Glomerular visceral epithelial cell (primary cell): Measurements from ENCODE around the gene CAPN12.
A peak's percentile ranks its signal among the peaks of the same experiment; 100 is the strongest.
"Not testable (repeated sequence)": the region's sequence is repeated elsewhere in the genome, so short reads cannot be mapped to it uniquely, and the experiment has no call there.

Source experiments
- DNase-seq: peaks from one replicate; pipeline ENCODE4 v3.0.0-alpha.2; 2016; ENCODE audit errors: extremely low spot score

CAPN12 gene

DNA sequence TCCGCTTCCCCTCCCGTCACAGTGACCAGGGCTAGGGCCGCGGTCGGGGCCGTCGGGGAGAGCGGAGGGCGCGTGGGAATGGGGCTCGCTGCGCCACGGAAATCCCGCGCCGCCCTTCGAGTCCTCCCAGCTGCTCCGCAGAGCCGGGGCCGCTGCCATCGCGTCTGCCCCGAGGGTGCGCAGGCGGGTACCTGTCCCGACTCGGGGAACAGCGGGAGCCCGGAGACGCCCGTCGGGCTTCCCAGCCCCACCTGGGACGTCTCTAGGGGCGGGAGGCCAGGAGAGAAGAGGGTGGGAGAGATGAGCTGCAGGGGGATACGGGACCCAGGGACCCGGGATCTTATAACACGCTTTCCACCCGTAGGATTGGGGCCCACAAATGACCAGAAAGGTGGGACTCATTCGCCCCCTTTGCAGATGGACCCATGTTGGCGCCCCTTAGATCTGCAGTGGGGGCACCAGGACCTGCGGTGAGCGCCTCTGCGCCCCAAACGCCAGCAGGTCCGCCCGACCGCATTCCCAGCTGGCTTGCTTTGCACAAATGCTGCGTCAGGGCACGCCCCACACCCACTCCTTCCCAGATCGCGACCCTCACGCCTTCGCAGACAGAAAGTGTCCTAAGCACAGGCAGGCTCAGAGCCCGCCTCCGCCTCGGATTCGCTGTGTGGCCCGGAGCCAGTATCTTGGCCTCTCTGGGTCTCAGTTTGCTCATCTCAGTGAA is 26.1 kb upstream of the CAPN12 start:
- DNase-seq: not testable (repeated sequence)

DNA sequence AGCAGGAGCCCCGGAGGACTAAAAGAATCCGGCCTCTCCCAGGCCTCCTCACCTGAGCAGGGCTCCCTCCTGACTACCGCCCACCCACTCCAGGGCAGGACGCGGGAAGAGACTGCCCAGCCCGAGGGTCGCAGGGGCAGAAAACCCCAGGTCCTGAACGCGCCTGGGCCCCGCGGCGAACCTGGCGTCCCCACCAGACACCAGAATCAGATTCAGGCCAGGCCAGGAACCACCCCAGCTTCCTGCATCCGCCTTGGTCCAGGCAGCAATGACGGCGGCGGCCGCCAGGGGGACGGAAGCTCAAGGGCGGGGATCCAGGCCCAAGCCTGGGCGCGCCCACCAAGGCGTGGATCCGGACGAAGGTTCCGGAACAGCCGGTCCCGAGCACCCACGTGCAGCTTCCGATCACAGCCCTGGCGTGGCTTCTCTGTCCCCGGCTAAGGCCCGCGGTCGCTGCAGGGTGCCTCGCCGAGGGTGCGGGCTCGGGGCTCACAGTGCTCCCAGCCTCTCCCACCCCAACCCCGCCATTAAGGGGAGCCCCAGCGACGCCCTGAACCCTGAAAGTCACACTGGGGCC is 25.4 kb upstream of the CAPN12 start:
- peak; percentile 48 for DNase-seq

GRCh38 chr19:38766276-38767047 is 22.2 kb upstream of the CAPN12 start:
- DNase-seq: no peak

DNA sequence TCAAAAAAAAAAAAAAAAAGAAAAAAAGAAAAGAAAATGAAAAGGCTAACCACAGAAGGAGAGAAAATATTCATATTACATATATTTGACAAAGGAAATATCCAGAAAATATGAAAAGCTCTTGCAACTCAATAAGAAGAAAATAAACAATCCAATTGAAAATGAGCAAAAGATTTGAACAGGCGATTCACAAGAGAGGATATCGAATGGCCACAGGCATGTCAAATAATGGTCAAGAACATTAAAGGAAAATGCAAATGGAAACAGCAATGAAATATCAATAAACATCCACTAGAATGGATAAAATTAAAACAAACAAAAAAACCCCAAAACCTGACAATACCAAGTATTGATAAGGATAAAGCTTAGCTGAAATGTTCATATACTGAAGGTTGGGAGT is 20.9 kb upstream of the CAPN12 start:
- DNase-seq: no peak

DNA sequence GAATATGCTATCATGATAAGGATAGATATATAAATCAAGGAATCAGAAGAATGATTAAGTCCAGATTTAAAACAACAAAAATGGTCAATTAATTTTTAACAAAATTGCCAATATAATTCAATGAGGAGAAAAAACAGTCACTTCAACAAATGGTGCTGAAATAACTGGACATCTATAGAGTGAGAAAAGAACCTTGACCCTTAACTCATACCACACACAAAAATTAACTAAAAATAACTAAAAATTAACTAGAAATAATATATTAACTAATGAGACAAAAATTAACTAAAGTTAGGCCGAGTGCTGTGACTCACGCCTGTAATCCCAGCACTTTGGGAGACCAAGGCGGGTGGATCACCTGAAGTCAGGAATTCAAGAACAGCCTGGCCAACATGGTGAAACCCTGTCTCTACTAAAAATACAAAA is 19.5 kb upstream of the CAPN12 start:
- DNase-seq: peak; percentile 44

GRCh38 chr19:38761884-38762389 is 17.7 kb upstream of the CAPN12 start:
- DNase-seq: not testable (repeated sequence)

DNA sequence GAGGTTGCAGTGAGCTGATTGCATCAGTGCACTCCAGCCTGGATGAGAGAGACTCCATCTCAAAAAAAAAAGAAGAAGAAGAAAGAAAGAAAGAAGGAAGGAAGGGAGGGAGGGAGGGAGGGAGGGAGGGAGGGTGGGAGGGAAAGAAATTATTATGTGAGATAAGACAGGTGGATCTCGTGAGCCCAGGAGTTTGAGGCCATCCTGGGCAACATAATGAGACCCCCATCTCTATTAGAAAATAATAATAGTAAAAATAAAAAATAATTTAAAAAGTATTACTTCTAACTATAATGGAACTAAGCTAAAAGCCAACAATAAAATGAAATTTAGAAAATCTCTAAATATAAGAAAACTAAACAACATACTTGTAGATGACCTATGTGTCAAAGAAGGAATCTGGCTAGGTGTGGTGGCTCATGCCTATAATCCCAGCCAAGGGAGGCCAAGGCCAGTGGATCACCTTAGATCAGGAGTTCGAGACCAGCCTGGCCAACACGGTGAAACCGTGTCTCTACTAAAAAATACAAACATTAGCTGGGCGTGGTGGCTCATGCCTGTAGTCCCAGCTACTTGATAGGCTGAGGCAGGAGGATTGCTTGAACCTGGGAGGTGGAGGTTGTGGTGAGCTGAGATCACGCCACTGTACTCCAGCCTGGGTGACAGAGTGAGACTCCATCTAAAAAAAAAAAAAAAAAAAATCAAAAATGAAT is 16.7 kb upstream of the CAPN12 start:
- not testable (repeated sequence) for DNase-seq

DNA sequence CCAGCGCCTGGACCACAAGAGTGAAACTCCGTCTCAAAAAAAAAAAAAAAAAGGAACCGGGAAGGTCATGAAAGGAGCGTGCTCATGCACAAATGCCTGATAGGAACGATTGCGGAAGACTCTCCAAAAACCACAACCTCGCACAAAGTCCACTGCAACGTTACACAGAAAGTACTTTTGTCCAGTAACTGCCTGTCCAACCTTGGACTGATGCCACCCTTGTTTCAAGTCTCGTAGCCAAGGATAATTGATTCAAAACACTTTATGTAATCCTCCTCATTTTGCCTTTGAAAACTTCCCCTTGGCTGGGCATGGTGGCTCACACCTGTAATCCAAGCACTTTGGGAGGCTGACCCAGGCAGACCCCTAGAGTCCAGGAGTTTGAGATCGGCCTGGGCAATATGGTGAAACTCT is 15.3 kb upstream of the CAPN12 start:
- peak; percentile 44 for DNase-seq

DNA sequence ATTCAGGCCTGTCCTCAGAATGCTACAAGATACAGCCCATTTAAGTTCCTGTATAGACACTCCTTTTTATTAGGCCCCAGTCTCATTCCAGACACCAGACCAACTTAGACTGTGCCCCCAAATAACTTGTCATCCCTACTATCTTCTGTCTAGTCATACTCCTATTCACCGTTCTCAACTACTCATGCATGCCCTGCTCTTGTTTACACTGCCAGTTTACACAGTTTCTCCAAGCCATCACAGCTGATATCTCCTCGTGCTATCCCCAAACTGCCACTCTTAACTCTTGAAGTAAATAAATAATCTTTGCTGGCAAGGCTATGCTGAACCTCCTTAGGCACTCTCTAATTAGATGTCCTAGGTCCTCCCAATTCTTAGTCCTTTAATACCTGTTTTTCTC is 9.9 kb upstream of the CAPN12 start:
- not testable (repeated sequence) for DNase-seq

DNA sequence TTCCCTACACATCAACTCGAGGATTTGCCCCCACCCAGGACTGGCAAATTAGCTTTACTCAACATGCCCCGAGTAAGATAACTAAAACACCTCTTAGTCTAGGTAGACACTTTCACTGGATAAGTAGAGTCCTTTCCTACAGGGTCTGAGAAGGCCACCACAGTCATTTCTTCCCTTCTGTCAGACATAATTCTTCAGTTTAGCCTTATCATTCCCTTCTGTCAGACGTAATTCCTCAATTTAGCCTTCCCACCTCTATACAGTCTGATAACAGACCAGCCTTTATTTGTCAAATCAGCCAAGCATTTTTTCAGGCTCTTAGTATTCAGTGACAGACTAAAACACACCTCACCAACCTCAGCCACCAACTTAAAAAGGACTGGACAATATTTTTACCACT is 9.5 kb upstream of the CAPN12 start:
- DNase-seq: not testable (repeated sequence)

GRCh38 chr19:38745316-38745715 is 1.0 kb upstream of the CAPN12 start:
- DNase-seq: no peak

DNA sequence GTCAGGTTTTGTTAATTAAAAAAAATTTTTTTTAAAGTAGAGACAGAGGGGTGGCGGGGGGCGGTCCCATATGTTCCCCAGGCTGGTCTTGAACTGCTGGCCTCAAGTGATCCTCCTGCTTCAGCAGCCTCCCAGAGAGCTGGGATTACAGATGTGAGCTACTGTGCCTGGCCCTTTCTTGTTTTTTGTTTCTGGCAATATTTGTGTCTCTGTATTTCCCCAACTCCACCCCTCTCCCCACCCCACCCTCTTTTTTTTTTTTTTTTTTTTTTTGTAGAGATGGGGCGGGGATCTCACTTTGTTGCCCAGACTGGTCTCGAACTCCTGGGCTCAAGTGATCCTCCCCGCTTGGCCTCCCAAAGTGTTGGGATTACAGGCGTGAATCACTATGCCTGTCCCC is 600 bp upstream of the CAPN12 start:
- no peak for DNase-seq

DNA sequence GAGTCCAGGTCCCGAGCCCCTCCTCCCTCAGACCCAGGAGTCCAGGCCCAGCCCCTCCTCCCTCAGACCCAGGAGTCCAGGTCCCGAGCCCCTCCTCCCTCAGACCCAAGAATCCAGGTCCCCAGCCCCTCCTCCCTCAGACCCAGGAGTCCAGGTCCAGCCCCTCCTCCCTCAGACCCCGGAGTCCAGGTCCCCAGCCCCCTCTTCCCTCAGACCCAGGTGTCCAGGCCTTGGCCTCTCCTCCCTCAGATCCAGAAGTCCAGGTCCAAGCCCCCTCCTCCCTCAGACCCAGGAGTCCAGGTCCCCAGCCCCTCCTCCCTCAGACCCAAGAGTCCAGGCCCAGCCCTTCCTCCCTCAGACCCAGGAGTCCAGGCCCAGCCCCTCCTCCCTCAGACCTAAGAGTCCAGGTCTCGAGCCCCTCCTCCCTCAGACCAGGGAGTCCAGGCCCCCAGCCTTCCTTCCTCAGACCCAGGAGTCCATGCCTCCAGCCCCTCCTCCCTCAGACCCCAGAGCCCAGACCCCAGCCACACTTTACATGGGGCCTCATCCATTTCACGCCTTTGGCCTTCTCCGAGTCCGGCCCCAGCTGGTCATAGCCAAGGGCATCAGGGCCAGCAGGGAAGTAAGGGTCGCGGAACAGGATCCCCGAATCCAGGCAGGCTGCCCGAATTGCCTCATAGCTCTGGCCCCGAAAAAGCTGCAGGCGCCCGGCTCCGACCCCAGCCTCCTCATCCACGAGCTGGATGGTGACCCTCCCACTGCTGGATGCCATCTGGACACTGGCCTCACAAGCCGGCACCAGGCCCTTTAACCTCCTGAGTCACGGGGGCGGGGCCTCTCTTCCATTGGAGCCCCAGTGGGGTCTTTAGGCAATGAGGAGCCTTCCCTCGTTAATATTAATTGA is 628 bp downstream of the CAPN12 start:
- no peak for DNase-seq

GRCh38 chr19:38742906-38743305 is 1.4 kb downstream of the CAPN12 start:
- no peak for DNase-seq

DNA sequence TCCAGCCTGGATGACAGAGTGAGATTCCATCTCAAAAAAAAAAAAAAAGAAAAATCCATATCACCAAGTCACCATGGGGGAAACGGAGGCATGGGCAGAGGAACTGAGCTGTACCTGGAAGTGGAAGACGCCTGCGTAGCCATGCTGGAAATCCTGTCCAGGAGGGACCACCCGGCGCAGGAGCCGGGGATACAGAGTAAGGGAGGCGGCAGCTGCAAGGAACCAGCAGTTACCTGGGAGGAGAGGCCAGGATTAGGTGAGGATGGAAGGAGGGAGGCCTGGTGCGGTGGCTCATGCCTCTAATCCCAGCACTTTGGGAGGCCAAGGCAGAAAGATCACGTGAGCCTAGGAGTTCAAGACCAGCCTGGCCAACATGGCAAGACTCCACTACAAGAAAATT is 2.0 kb downstream of the CAPN12 start:
- DNase-seq: no peak

DNA sequence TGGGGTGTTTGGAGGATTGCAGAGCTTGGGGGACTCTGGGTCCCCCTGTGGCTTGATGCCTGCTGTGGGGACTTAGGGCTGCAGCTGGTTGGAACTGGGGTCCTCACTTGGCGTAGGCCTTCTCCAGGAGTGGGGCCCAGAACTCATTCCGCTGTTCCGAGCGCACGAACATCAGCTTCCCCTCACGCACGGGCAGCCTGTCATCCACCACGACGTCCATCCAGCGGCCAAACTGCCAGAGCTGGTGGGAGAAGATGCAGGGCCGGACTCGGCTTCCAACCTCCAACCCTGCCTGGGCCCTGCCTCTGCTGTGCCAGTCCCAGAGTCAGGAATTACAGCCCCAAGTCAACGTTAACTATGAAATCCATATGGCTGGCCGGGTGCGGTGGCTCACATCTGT is 2.6 kb downstream of the CAPN12 start:
- no peak for DNase-seq

DNA sequence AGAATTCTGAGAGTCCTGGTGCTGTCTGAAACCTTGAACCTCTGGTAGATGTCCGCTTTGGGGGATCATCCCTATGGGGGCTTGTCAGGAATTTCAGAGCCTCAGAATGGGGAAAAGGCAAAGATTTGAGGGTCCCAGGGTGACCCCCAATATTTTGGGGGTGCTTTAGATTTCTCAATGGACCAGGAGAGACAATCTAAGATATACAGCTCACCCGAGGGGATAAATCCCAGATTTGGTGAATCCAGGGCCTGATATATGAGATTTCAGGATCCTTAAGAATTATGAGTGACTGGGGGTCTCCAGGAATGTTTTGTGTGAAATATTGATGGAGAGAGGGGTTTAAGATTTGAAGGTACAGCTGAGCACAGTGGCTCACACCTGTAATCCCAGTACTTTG is 3.3 kb downstream of the CAPN12 start:
- DNase-seq: no peak

DNA sequence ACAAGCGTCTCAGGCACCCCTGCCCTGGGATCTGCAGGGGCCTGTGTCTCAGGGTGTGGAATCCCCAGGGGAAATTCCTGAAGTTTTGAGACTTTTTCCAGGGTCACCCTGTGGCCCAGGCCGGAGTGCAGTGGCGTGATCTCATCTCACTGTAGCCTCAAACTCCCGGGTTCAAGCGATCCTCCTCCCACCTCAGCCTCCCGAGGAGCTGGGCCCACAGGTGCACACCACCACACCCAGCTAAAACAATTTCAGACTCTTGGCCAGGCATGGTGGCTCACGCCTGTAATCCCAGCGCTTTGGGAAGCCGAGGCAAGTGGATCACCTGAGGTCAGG is 4.0 kb downstream of the CAPN12 start:
- no peak for DNase-seq

GRCh38 chr19:38739440-38740256 is 4.6 kb downstream of the CAPN12 start:
- DNase-seq: no peak
